ENCODE results near the gene LSG1. TPM values are rescaled to one million over a fixed set of nuclear protein-coding genes. Genes with fewer than 3 reads are reported as not detected.

The LSG1 gene
- total and polyA plus RNA-seq, 10 of the 15 experiments (the other 5 are each of a cell fraction or from before 2014, with no cell fraction given): 14.3 to 75.6 (median 54.4) TPM

GRCh38 chr3:194685065-194685717, 13.2 kb upstream of the LSG1 start:
- CTCF ChIA-PET: interaction anchor here (1.7 to 4.8 kb wide), 4 partner anchors 12 to 585 kb away, joined by 4 to 96 read pairs (median 25); partner anchors contain the start of genes LSG1 and XXYLT1
- ATAC-seq (no peak), DNase-seq (ENCODE audit: low read depth, low spot score) (no peak), FAIRE-seq (peak; percentile 82)
- 47% methylated on average over 13 of the region's 13 CpGs for WGBS (ENCODE audit: insufficient coverage, insufficient replicate concordance, low lambda C conversion rate, missing lambda C conversion rate)
- no peaks in the 10 kb centered on the region for H3K36me3 ChIP-seq (ENCODE audit: control insufficient read depth in 2 of 2, insufficient read depth in 2 of 2, low read length in 1 of 2)
- RAD21 ChIA-PET (ENCODE audit: unreplicated experiment): interaction anchor here (2.1 kb wide), 1 partner anchor 577 kb away, joined by 7 read pairs; no protein-coding TSS in a partner anchor
- H3K9ac ChIP-seq (ENCODE audit: control insufficient read depth, insufficient read depth, low read length): peak overlapping the region; percentile 61
- H3K9me3 ChIP-seq (replicated peaks; ENCODE audit: control insufficient read depth, insufficient read depth, low read length): no peaks in the 10 kb centered on the region
- BruUV-seq (replicated peaks): no TSS peak
- no peaks in the 10 kb centered on the region; the same call in 1 of the 2 replicates for H3K79me2 ChIP-seq (ENCODE audit: control insufficient read depth, insufficient read depth, low read length)
- peak overlapping the region; percentile 73 for H3K4me3 ChIP-seq
- no peaks in the 10 kb centered on the region for H4K20me1 ChIP-seq (ENCODE audit: control insufficient read depth, insufficient read depth)
- in situ Hi-C loops (cut with MboI) (loop anchor here (10.0 kb wide), 1 partner anchor 440 kb away; no protein-coding TSS in a partner anchor), intact Hi-C loops (cut with micrococcal nuclease; ENCODE audit: unreplicated experiment) (loop anchor here (5.0 kb wide), 1 partner anchor 182 kb away; no protein-coding TSS in a partner anchor)
- POLR2A ChIA-PET: no interaction called here
- TF ChIP-seq, protein P1, sequence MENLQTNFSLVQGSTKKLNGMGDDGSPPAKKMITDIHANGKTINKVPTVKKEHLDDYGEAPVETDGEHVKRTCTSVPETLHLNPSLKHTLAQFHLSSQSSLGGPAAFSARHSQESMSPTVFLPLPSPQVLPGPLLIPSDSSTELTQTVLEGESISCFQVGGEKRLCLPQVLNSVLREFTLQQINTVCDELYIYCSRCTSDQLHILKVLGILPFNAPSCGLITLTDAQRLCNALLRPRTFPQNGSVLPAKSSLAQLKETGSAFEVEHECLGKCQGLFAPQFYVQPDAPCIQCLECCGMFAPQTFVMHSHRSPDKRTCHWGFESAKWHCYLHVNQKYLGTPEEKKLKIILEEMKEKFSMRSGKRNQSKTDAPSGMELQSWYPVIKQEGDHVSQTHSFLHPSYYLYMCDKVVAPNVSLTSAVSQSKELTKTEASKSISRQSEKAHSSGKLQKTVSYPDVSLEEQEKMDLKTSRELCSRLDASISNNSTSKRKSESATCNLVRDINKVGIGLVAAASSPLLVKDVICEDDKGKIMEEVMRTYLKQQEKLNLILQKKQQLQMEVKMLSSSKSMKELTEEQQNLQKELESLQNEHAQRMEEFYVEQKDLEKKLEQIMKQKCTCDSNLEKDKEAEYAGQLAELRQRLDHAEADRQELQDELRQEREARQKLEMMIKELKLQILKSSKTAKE (IDR thresholded peaks at IDR 0.05; ENCODE audit: low read depth, poor library complexity, severe bottlenecking): peak; percentile 34
- TF ChIP-seq SIN3A (IDR thresholded peaks at IDR 0.05; ENCODE audit: low read depth, low read length) (no peak), SREBF1 (IDR thresholded peaks at IDR 0.05; ENCODE audit: low read length) (no peak), SRF (IDR thresholded peaks at IDR 0.05; ENCODE audit: low read depth in 2 of 2, low read length in 2 of 2) (no peak), ZBTB33 (IDR thresholded peaks at IDR 0.05) (no peak), BCLAF1 (IDR thresholded peaks at IDR 0.05) (no peak), TCF12 (IDR thresholded peaks at IDR 0.05; ENCODE audit: low read depth, low read length) (no peak), KDM1A (IDR thresholded peaks at IDR 0.05; ENCODE audit: borderline replicate concordance) (no peak)
- TF ChIP-seq, protein P2, sequence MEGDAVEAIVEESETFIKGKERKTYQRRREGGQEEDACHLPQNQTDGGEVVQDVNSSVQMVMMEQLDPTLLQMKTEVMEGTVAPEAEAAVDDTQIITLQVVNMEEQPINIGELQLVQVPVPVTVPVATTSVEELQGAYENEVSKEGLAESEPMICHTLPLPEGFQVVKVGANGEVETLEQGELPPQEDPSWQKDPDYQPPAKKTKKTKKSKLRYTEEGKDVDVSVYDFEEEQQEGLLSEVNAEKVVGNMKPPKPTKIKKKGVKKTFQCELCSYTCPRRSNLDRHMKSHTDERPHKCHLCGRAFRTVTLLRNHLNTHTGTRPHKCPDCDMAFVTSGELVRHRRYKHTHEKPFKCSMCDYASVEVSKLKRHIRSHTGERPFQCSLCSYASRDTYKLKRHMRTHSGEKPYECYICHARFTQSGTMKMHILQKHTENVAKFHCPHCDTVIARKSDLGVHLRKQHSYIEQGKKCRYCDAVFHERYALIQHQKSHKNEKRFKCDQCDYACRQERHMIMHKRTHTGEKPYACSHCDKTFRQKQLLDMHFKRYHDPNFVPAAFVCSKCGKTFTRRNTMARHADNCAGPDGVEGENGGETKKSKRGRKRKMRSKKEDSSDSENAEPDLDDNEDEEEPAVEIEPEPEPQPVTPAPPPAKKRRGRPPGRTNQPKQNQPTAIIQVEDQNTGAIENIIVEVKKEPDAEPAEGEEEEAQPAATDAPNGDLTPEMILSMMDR (IDR thresholded peaks at IDR 0.05 in 2 of 3, conservative IDR thresholded peaks at IDR 0.05 in 1 of 3; ENCODE audit: control insufficient read depth in 2 of 3, extremely low read depth in 1 of 3, insufficient read depth in 1 of 3, low read depth in 3 of 3, low read length in 3 of 3): 0 out of 6 replicates have a peak, but pooled peaks of 1 of the 3 experiments have one; percentile 3
- SMC1A ChIA-PET (ENCODE audit: uncharacterized antibody, unreplicated experiment): interaction anchor here (1.0 to 1.4 kb wide), 2 partner anchors 503 to 574 kb away, joined by 3 read pairs; no protein-coding TSS in a partner anchor
- H3K27me3 ChIP-seq (replicated peaks in 1 of 2; ENCODE audit: control insufficient read depth in 2 of 2, insufficient read depth in 2 of 2, low read length in 1 of 2): peaks cover 0 to 5% of the 10 kb centered on the region in 2 experiments; a peak in 2 of 4 replicates
- H3K27ac ChIP-seq (ENCODE audit: control insufficient read depth, insufficient read depth): no peak overlapping the region
- peak overlapping the region; percentile 95 for H3K4me2 ChIP-seq (ENCODE audit: control insufficient read depth, insufficient read depth)
- peaks cover 55% of the 10 kb centered on the region for H3K4me1 ChIP-seq (ENCODE audit: control insufficient read depth, insufficient read depth, low read length)
- peak overlapping the region; percentile 38 for H2AFZ ChIP-seq (ENCODE audit: control insufficient read depth, low read depth, low read length)
